ENCODE measurements around the gene SCN4A. TPM values are rescaled to one million over a fixed set of nuclear protein-coding genes. Genes with fewer than 3 reads are reported as not detected.

SCN4A gene
- total RNA-seq, 1 donor from 2014 or later = 0.78 TPM

DNA sequence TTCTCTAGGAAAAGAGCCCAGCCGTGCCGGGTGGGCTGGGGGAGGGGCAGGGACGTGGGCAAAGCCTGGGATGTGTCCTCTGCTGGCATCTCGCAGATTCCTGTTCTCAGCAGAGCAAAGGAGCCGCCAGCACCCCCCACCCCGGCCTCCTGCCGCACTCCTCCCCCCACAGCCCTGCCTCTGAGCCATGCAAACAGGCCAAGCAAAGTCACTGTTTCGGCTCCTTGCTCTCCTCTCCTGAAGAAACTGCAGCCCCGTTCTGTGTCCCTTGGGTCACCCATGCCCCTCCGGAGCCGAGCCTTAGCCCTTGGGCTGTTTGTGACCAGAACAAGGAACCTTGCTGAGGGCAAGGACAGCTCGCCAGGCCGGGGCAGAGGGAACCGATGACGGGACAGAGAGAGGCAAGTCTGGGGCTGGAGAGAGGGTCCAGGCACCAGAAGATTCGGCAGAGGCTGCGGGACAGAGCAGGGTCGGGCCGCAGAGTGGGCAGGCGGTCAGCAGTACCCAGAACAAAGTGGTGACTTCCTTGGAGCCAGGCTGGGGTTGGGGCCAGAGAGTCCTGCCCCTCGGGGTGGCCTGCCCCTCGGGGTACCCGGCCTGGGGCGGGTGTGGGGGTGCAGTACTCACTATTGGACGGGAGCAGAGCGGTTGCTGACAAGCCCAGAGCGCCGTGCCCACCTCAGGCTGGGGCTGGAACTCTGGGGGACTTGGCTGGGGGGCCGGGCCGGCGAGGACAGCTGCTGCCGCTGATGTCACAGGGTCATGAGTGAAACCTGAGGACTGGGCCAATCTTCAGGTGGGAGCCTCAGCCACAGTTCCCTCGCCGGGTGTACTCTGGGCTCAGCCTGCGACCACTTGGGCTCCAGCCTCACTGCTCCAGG lies 16.3 kb upstream of the SCN4A start:
- H3K27me3 Mint-ChIP-seq = no peaks in the 10 kb centered on the region
- H3K9me3 Mint-ChIP-seq = no peaks in the 10 kb centered on the region
- DNase-seq (no peak), ATAC-seq (ENCODE audit: low read depth) (no peak)
- CTCF ChIA-PET = interaction anchor here (1.8 to 2.4 kb wide), 2 partner anchors 38 to 77 kb away, joined by 9 to 21 read pairs; partner anchors contain the start of gene CSHL1
- no peaks in the 10 kb centered on the region for H3K36me3 Mint-ChIP-seq (ENCODE audit: low read depth)
- TF ChIP-seq, protein P1, sequence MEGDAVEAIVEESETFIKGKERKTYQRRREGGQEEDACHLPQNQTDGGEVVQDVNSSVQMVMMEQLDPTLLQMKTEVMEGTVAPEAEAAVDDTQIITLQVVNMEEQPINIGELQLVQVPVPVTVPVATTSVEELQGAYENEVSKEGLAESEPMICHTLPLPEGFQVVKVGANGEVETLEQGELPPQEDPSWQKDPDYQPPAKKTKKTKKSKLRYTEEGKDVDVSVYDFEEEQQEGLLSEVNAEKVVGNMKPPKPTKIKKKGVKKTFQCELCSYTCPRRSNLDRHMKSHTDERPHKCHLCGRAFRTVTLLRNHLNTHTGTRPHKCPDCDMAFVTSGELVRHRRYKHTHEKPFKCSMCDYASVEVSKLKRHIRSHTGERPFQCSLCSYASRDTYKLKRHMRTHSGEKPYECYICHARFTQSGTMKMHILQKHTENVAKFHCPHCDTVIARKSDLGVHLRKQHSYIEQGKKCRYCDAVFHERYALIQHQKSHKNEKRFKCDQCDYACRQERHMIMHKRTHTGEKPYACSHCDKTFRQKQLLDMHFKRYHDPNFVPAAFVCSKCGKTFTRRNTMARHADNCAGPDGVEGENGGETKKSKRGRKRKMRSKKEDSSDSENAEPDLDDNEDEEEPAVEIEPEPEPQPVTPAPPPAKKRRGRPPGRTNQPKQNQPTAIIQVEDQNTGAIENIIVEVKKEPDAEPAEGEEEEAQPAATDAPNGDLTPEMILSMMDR (IDR thresholded peaks at IDR 0.05) = no peak
- peaks cover 38% of the 10 kb centered on the region for H3K4me1 Mint-ChIP-seq
- no peak overlapping the region for H3K4me3 Mint-ChIP-seq
- POLR2A ChIA-PET = no interaction called here
- H3K27ac Mint-ChIP-seq = no peak overlapping the region
- intact Hi-C loops (cut with micrococcal nuclease) = no loop called here

DNA sequence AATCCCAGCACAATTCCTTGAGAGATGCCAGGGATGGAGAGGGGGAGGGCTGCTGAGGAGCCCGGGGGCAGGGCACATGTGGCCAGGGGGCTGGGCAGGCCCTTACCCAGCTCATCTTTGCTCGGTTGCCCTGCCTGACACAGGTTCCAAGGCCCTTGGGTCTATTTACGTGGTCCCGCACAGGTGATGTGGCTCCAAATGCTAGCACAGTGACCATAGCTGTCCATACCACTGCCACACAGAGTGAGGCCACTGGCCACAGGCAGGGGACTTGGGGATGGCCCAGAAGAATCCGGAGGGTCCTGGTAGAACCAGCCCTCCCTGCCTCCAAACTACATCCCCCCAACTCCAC lies 15.4 kb upstream of the SCN4A start:
- peaks cover 32% of the 10 kb centered on the region for H3K4me1 Mint-ChIP-seq
- H3K27me3 Mint-ChIP-seq = no peaks in the 10 kb centered on the region
- H3K36me3 Mint-ChIP-seq (ENCODE audit: low read depth) = no peaks in the 10 kb centered on the region
- intact Hi-C loops (cut with micrococcal nuclease) = no loop called here
- ATAC-seq (ENCODE audit: low read depth) = no peak
- H3K4me3 Mint-ChIP-seq = no peak overlapping the region
- H3K27ac Mint-ChIP-seq = no peak overlapping the region
- no peaks in the 10 kb centered on the region for H3K9me3 Mint-ChIP-seq
- CTCF ChIA-PET = interaction anchor here (2.2 kb wide), 1 partner anchor 69 kb away, joined by 8 read pairs; the partner anchor contains the start of gene GH1
- TF ChIP-seq, protein P1 (IDR thresholded peaks at IDR 0.05) = no peak
- POLR2A ChIA-PET = no interaction called here
- DNase-seq = no peak

DNA sequence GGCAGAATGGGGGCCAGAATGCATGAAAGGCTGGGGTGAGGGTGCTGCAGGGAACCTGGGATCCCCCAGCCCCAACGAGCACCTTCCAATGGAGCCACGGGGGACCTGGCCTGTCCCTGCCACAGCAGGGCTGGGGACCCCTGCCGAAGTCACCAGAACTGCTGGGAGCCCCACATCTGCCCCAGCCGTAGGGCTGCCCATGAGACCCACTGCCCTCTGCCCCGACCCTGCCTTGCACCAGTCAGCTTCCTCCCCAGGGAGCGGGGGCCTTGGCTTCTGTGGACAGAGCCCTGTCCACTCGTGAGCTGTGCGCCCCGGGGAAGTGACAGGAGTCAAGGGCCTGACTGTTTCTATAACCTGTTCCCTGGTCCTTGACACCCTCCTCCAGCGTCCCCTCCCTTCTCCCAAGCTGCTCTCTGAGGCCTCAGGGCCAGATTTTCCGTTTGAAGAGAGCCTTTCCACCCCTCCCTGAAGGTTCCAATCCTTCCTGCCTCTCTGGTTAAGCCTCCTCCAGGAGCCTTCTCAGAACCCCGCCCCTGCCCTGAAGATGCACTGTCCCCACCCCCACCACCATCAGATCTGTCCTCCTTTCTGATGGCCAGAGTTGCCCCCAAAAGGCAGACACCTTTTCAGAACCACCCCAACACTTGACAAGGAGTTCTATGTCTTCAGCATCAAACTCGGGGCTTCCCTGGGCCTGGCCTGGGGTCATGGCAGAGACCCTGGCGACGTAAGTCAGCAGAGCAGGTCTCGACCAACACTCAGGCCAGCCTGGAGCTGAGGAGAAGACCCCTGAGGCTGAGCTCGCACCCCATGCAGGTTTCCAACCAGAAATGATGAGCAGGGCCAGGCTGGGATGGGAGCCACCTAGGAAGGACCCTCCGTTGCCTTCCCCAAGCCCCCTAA lies 14.8 kb upstream of the SCN4A start:
- POLR2A ChIA-PET = no interaction called here
- intact Hi-C loops (cut with micrococcal nuclease) = no loop called here
- no peaks in the 10 kb centered on the region for H3K27me3 Mint-ChIP-seq
- peaks cover 4% of the 10 kb centered on the region for H3K9me3 Mint-ChIP-seq
- TF ChIP-seq, protein P1 (IDR thresholded peaks at IDR 0.05) = no peak
- H3K27ac Mint-ChIP-seq = no peak overlapping the region
- peaks cover 27% of the 10 kb centered on the region for H3K4me1 Mint-ChIP-seq
- no peak for DNase-seq
- CTCF ChIA-PET = interaction anchor here (1.2 to 2.2 kb wide), 2 partner anchors 68 to 82 kb away, joined by 3 to 8 read pairs; partner anchors contain the start of gene GH1
- H3K4me3 Mint-ChIP-seq = no peak overlapping the region
- H3K36me3 Mint-ChIP-seq (ENCODE audit: low read depth) = no peaks in the 10 kb centered on the region
- no peak for ATAC-seq (ENCODE audit: low read depth)

DNA sequence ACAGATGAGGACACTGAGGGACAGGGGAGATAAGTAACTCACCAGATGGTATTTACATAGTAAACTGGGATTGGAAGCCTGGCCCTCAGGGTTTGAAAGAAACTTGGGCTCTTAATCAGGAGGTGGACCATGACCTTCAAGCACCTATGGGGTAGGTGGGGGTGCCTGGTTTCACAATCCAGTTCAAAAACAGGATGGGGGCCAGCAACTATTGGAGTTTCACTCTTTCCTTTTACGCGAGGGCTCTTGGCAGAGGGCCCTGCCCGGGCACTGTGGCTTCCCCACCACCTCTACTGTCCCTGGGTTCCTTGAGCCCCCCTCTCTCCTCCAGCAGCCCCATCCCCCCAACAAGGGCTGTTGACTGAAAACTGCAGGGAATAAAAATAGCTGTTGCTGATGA lies 14.1 kb upstream of the SCN4A start:
- ATAC-seq (ENCODE audit: low read depth) (no peak), DNase-seq (no peak)
- no peak overlapping the region for H3K27ac Mint-ChIP-seq
- H3K36me3 Mint-ChIP-seq (ENCODE audit: low read depth) = no peaks in the 10 kb centered on the region
- TF ChIP-seq, protein P1 (IDR thresholded peaks at IDR 0.05) = no peak
- CTCF ChIA-PET = interaction anchor here (1.2 to 2.4 kb wide), 3 partner anchors 36 to 81 kb away, joined by 3 to 8 read pairs (median 8); partner anchors contain the start of gene GH1
- no peak overlapping the region for H3K4me3 Mint-ChIP-seq
- peaks cover 27% of the 10 kb centered on the region for H3K4me1 Mint-ChIP-seq
- POLR2A ChIA-PET = interaction anchor here (0.6 to 1.7 kb wide), 3 partner anchors 11 to 67 kb away, joined by 3 to 7 read pairs (median 3); no protein-coding TSS in a partner anchor
- H3K27me3 Mint-ChIP-seq = no peaks in the 10 kb centered on the region
- intact Hi-C loops (cut with micrococcal nuclease) = no loop called here
- peaks cover 8% of the 10 kb centered on the region for H3K9me3 Mint-ChIP-seq
